ENCODE results near the gene TVP23C.
"Not testable (repeated sequence)": the region's sequence is repeated elsewhere in the genome, so short reads cannot be mapped to it uniquely, and the experiment has no call there.

Gene TVP23C

GRCh38 chr17:15563375-15563857, at the start of gene TVP23C:
Gene TVP23C, minus strand, starts transcription at chr17:15563483. Its CDS starts 35 bp downstream, at chr17:15563448.
- peak; percentile 87 for DNase-seq

GRCh38 chr17:15592960-15593359, 29.7 kb upstream of the TVP23C start:
- not testable (repeated sequence) for DNase-seq

DNA sequence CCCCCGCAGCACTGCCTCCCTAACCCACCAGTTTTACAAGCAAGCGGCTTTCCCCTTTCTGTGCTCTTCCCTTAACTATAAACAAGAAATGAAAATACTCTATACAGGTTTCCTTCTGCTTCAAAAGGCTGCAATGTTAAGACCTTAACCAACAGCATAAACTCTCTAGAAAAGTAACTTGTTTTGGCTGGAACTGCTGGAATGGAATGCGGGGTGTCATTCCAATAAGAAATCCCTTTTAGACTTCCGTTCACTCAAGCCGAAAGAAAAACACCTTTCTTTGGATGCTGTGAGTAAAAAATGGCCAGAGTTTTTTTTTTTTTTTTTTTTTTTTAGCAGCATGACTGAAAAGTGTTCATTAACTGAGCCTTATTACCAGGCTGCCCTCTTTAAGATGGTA, 28.7 kb upstream of the TVP23C start:
- DNase-seq, result not testable (repeated sequence)

- not testable (repeated sequence) for DNase-seq
Observed at GRCh38 chr17:15590844-15591243, 27.6 kb upstream of the TVP23C start.

DNA sequence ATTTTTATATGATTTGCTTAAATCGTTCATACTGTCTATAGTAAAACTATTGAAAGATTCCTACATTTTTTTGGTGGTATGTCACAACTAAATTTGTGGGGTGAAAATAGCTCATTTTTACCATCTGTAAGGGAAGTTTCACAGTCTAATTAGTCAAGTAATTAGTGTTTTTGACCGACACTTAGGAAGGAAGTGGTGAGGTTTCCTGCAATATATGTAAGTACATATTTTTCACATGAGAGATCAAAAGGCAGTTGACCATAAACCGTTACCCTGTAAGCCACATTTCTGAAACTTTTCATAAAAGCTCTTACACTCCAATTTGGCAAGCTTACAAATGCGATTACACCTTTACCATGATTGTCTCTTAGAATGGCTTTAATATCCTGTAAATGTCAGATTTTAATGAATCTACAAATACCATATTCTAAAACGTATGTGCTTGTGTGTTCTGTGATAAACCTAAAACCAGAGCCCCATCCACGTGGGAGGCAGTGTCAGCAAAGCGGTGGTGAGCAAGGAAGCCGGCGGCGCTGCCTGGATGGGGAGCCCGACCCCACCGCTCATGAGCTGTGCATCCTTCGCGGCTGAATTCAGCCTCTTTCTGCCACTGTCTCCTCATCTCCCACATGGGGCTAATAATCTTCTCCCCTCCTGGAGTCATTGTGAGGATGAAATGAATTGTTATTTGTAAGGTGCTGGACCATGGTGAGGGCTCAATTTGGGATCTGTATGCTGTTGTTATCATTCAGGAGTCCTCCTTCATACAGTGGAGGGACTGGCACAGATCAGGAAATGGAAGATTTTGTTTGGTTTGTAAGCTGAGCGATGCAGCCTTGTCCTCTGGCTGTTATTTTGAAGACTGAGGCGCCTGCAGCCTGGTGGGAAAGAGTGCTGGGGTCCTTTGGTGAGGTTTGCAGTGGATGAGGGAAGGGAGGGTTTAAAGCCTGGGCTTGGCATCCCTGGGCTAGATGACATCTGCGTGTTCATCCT, 26.6 kb upstream of the TVP23C start:
- peak; percentile 60 for DNase-seq

GRCh38 chr17:15588017-15588416, 24.7 kb upstream of the TVP23C start:
- DNase-seq, result not testable (repeated sequence)

DNA sequence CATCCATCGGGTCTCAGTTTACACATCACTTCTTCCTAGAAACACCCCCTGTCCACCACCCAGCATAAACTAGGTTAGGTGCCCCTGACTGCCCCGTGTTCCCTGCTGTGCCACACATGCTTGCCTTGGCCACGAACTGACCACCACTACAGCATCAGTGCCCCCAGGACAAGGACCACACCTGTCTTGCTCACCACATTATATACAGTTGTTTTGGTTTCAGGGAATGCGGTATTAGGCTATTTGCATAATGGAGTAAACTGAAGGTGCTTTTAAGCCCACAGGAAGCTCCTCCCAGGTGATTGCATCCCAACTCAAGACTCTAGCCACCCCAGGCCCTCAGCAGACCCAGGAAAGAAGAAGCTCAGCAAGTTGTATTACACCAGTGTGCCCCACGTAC, 20.0 kb upstream of the TVP23C start:
- not testable (repeated sequence) for DNase-seq

DNA sequence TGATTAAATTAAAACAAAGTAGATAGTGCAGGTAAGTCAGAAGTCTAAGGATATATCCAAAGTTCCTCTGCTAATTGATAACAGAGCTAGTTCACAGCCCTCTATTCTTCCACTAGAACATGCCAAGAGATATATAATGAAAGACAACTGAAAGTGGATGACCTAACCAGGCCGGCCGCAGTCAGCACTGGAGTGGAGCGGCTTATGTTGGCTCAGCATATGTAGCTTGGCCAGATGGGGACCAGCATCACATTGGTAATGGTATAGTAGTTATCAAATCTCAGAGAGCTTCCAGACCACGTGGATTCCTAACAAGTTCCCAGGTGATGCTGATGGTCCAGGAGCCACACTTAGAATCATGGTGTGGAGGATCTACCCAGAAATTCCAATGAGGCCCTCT, 18.2 kb upstream of the TVP23C start:
- not testable (repeated sequence) for DNase-seq

DNA sequence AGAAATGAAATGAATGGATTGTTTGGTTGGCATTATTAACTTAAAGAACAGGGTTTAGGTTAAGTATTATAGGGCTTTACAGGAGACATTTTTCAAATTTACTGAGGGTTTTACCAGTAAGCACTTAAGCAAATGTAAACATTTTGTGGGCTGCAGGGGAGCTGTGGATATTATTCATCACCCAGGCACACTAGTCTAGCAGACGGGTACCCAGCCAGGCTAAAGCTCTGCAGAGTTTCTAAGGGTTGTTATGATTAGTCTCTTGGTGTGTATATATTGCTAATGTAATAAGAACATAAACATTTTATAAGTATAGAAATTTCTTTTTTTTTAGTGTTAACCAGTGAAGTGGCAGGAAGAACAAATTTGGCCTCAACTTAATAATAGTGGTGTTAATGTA, 13.6 kb upstream of the TVP23C start:
- DNase-seq, result not testable (repeated sequence)

GRCh38 chr17:15574660-15575059, 11.4 kb upstream of the TVP23C start:
- DNase-seq, result not testable (repeated sequence)

GRCh38 chr17:15573870-15574269, 10.6 kb upstream of the TVP23C start:
- DNase-seq, result not testable (repeated sequence)

GRCh38 chr17:15562613-15563374, 489 bp downstream of the TVP23C start:
- not testable (repeated sequence) for DNase-seq

DNA sequence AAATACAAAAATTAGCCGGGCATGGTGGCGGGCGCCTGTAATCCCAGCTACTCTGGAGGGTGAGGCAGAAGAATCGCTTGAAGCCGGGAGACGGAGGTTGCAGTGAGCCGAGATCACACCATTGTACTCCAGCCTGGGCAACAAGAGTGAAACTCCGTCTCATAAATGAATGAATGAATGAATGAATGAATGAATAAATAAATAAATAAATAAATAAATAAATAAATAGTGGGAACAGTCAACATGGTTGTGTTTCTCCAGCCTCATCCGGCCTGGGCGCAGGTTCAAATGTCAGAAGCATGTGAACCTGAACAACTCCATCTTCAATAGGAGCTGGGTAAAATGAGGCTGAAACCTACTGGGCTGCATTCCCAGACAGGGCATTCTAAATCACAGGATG, 1.8 kb downstream of the TVP23C start:
- not testable (repeated sequence) for DNase-seq

DNA sequence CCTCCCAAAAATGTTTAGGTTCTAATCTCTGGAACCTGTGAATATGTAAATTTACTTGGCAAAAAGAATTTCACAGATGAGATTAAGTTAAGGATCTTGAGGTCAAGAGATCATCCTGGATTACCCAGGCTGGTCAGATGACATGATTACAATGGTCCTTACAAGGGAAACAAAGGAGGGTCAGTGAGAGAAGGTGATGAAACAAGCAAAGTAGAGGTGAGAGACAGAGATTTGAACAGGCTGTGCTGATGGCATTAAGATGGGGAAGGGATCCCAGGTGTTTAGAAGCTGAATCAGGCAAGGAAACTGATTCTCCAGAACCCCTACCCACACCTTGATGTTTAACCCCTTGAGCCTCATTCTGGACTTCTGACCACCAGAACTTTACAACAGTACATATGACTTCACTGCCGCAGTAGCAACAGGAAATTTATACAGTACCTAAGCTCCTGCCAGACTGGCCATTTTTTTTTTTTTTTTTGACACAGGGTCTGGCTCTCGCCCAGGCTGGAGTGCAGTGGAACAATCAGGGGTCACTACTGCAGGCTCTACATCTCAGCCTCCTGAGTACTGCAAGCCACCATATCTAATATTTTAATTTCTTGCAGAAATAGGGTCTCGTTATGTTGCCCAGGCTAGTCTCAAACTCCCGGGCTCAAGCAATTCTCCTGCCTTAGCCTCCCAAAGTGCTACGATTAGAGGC, 4.7 kb downstream of the TVP23C start:
- not testable (repeated sequence) for DNase-seq

DNA sequence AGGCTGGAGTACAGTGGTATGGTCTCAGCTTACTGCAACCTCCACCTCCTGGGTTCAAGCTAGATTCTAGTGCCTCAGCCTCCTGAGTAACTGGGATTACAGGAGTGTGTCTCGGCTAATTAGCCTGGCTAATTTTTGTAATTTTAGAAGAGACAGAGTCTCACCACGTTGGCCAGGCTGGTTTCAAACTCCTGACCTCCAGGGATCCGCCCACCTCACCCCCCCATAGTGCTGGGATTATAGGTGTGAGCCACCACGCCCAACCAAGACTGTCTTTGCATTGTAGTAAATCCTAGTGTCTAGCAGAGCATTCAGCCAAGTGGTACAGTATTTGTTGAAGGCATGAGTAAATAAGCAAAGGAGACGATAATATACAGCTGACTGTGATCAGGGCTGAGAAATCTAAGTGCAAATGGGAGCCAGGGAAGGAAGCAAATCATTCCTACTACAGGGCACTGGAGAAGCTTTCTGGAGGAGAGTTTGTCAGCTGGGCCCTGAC, 5.9 kb downstream of the TVP23C start:
- DNase-seq, result not testable (repeated sequence)

- DNase-seq, result not testable (repeated sequence)
Observed at GRCh38 chr17:15552932-15553331, 10.4 kb downstream of the TVP23C start.

DNA sequence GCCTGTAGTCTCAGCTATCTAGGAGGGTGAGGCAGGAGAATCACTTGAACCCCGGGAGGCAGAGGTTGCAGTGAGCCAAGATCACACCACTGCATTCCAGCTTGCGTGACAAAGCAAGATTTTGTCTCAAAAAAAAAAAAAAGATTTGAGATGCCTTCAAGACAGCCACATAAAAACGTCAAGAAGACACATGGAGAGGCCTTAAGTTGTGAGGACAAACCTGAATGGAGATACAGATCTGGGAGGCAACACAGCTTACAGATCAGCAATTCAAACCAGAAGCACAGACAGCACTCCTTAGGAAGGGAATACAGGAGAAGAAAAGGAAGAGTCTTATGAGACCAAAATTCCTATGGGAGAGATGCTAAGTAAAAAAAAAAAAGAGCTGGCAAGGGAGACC, 13.7 kb downstream of the TVP23C start:
- not testable (repeated sequence) for DNase-seq

DNA sequence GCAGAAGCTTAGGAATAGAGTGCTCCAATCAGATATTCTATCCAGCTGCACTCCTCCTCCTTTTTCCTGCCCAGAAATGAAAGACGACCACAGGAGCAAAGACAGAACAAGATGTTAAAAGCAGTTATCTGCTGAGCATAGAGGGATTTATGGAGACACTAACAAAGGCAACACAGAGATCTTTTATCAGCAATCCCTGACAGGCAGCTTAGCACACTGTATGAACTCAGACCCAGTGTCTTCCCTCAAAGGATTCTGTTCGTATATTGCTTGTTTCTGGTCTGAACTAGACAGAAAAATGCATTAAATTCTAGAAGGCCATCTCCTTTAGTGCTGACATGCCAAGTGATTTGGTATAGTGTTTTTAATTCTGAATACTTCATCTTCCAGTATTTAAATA, 16.7 kb downstream of the TVP23C start:
- DNase-seq, result not testable (repeated sequence)

DNA sequence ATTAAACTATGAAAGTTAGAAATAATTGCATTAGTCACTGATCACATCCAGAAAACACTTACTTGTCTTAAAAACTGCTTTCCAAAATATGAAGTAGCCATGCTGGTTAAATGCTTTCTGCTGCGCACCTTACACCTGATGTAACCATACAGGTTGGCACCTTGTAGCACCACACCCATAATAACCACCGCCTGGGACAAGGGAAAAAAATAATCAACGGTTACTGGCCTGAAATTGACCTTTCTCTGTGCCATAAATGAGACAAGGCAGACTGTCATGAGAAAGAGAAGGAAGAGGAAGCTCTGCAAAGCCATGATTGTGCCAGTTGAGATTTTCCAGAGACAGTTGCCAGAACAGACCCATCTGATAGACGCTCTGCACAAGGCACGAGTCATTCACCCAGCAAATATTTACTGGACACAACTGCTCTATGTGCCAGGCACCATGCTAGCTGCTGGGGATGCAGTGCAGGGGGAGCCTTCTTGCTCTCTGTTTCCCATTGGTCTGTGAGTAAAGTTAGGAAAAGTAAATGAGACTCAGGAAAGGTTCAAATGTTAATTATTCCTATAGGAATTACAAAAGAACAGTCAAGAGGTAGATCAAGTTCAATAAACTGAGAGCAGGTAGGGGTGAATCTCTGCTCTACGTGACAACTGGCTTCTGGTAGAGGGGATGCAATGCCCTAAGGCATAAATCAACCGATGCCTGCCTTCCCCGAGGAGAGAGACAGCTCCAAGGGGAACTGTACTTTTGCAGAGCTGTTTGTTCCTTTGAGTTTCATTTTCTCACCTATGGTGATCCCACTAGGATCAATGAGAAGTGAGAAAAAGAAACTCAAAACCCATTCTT, 22.7 kb downstream of the TVP23C start:
- DNase-seq, result not testable (repeated sequence)

- DNase-seq, result not testable (repeated sequence)
Observed at GRCh38 chr17:15533122-15533521, 30.2 kb downstream of the TVP23C start.
